SK-N-MC (cell line): ENCODE measurements around the gene FOXP1.

ENCODE experiments used
- EZH2 ChIP-seq: fragments of 200-600 bp; sonication (generic); IDR thresholded peaks from one replicate; pipeline ENCODE4 v1.6.1; 2017; ENCODE audit warnings: antibody characterized with exemption
- POLR2AphosphoS5 ChIP-seq: IDR thresholded peaks from 2 replicates; pipeline ENCODE4 v1.6.1; 2012; ENCODE audit warnings: mild to moderate bottlenecking, low read depth, low read length, borderline replicate concordance

DNA sequence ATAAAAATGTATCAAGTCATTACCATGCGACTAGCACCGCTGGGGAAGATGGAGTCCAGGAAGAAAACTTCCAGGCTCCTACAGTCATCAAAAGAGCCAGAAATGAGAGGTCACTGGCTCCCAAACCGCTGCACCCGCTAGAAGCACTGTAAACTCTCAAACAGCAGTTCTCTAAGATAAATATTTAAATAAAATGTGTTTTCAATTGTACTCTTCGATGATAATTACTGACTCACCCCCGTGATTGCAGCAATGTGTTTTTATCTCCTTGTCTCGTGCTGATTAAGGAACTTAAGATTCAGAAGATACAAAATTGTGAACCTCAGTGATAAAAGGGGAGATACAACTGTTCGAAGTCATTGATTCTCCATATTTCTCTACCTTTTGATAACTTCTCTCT is 45.8 kb upstream of the FOXP1 start:
- no peak for TF ChIP-seq POLR2AphosphoS5
- no peak for TF ChIP-seq EZH2
